ENCODE data around the gene NRL. TPM values are rescaled to one million over a fixed set of nuclear protein-coding genes. Genes with fewer than 3 reads are reported as not detected.
A peak's percentile ranks its signal among the peaks of the same experiment; 100 is the strongest.

The NRL gene
- 1 to 10 TPM; 2.9 to 4.5 TPM for total RNA-seq
- polyA plus RNA-seq = 1 to 10 TPM; 1.4 to 1.6 TPM

GRCh38 chr14:24114532-24115421 is at the start of gene NRL, which contains the start of gene DCAF11:
TSS of gene NRL (minus strand) at chr14:24114949. CDS start at chr14:24082848, 32,101 bp downstream.
TSS of gene DCAF11 (plus strand) at chr14:24114777. CDS start at chr14:24115595, 818 bp downstream.
- intact Hi-C loops (cut with micrococcal nuclease) = loop anchor here (1.0 to 10.0 kb wide), 12 partner anchors 20 to 650 kb away; partner anchors contain the start of genes CHMP4A, DHRS1, EMC9 and GMPR2
- Histone ChIP-seq H3K27ac (ENCODE audit: low read depth, low read length) (peak within 1 kb of the TSS; percentile 98), H3K4me1 (ENCODE audit: insufficient read depth, low read length) (peaks cover 29% of the 10 kb centered on the region), H3K36me3 (ENCODE audit: insufficient read depth, low read length) (peaks cover 27% of the 10 kb centered on the region), H3K4me3 (ENCODE audit: low read length in 2 of 2) (peak within 1 kb of the TSS; percentile 97 to 98), H3K27me3 (ENCODE audit: insufficient read depth, low read length) (no peaks in the 10 kb centered on the region), H3K9me3 (ENCODE audit: control insufficient read depth in 1 of 2, low read length in 2 of 2) (no peaks in the 10 kb centered on the region)
- ChIA-PET CTCF (ENCODE audit: partially characterized antibody) (interaction anchor here (0.9 to 5.4 kb wide), 17 partner anchors 18 to 317 kb away, joined by 3 to 43 read pairs (median 6); partner anchors contain the start of genes EMC9, IRF9, MDP1 and PCK2), POLR2A (ENCODE audit: partially characterized antibody) (interaction anchor here (0.6 to 9.6 kb wide), 49 partner anchors 9 to 828 kb away, joined by 3 to 347 read pairs (median 5); partner anchors contain the start of genes CARMIL3, CBLN3, CHMP4A and CIDEB)
- H3K4me3 Mint-ChIP-seq = peak within 1 kb of the TSS; percentile 95 to 99 (median 98)
- H3K27me3 Mint-ChIP-seq = no peaks in the 10 kb centered on the region
- peaks cover 29 to 50% of the 10 kb centered on the region in 2 donors for H3K36me3 Mint-ChIP-seq
- DNase-seq = peak; percentile 100
- H3K4me1 Mint-ChIP-seq = peaks cover 19 to 44% (median 30%) of the 10 kb centered on the region in 4 donors
- H3K27ac Mint-ChIP-seq = peak within 1 kb of the TSS; percentile 98 to 100 (median 99)
- H3K9me3 Mint-ChIP-seq = peaks cover 0 to 2% (median 0%) of the 10 kb centered on the region in 8 donors

GRCh38 chr14:24162093-24162492 is 47.3 kb upstream of the NRL start:
- CTCF ChIA-PET (ENCODE audit: partially characterized antibody) = interaction anchor here (0.9 to 6.9 kb wide), 22 partner anchors 10 to 146 kb away, joined by 3 to 110 read pairs (median 6); partner anchors contain the start of genes CIDEB, DCAF11, MDP1 and NRL
- H3K9me3 ChIP-seq (ENCODE audit: control insufficient read depth in 1 of 2, low read length in 2 of 2) = no peaks in the 10 kb centered on the region
- peaks cover 50% of the 10 kb centered on the region for H3K4me1 ChIP-seq (ENCODE audit: insufficient read depth, low read length)
- DNase-seq = no peak
- Mint-ChIP-seq H3K36me3 (peaks cover 56 to 83% of the 10 kb centered on the region in 2 donors), H3K9me3 (no peaks in the 10 kb centered on the region), H3K27me3 (no peaks in the 10 kb centered on the region), H3K4me1 (peaks cover 29 to 62% (median 49%) of the 10 kb centered on the region in 4 donors), H3K27ac (peak overlapping the region; percentile 97 to 100 (median 99)), H3K4me3 (peak overlapping the region; percentile 96 to 100 (median 99))
- intact Hi-C loops (cut with micrococcal nuclease) = no loop called here
- H3K27ac ChIP-seq (ENCODE audit: low read depth, low read length) = peak overlapping the region; percentile 90
- peak overlapping the region; percentile 73 to 97 for H3K4me3 ChIP-seq (ENCODE audit: low read length in 2 of 2)
- POLR2A ChIA-PET (ENCODE audit: partially characterized antibody) = interaction anchor here (0.9 to 9.5 kb wide), 22 partner anchors 8 to 268 kb away, joined by 3 to 162 read pairs (median 18); partner anchors contain the start of genes CHMP4A, DCAF11, EMC9 and IPO4
- H3K27me3 ChIP-seq (ENCODE audit: insufficient read depth, low read length) = no peaks in the 10 kb centered on the region
- peaks cover 64% of the 10 kb centered on the region for H3K36me3 ChIP-seq (ENCODE audit: insufficient read depth, low read length)

GRCh38 chr14:24160850-24161804 is 46.4 kb upstream of the NRL start, which contains the start of gene IRF9:
TSS of gene IRF9 (plus strand) at chr14:24161265. CDS start at chr14:24162145, 880 bp downstream.
- Histone ChIP-seq H3K27ac (ENCODE audit: low read depth, low read length) (peak within 1 kb of the TSS; percentile 90), H3K4me3 (ENCODE audit: low read length in 2 of 2) (peak within 1 kb of the TSS; percentile 73 to 97), H3K27me3 (ENCODE audit: insufficient read depth, low read length) (no peaks in the 10 kb centered on the region), H3K4me1 (ENCODE audit: insufficient read depth, low read length) (peaks cover 50% of the 10 kb centered on the region), H3K36me3 (ENCODE audit: insufficient read depth, low read length) (peaks cover 66% of the 10 kb centered on the region), H3K9me3 (ENCODE audit: control insufficient read depth in 1 of 2, low read length in 2 of 2) (no peaks in the 10 kb centered on the region)
- Mint-ChIP-seq H3K4me1 (peaks cover 29 to 60% (median 48%) of the 10 kb centered on the region in 4 donors), H3K9me3 (no peaks in the 10 kb centered on the region), H3K4me3 (peak within 1 kb of the TSS; percentile 96 to 100 (median 99)), H3K36me3 (peaks cover 54 to 80% of the 10 kb centered on the region in 2 donors), H3K27me3 (no peaks in the 10 kb centered on the region), H3K27ac (peak within 1 kb of the TSS; percentile 97 to 100 (median 99))
- ChIA-PET POLR2A (ENCODE audit: partially characterized antibody) (interaction anchor here (0.8 to 9.5 kb wide), 29 partner anchors 9 to 270 kb away, joined by 3 to 162 read pairs (median 14); partner anchors contain the start of genes CBLN3, CHMP4A, DCAF11 and DHRS1), CTCF (ENCODE audit: partially characterized antibody) (interaction anchor here (0.7 to 6.9 kb wide), 43 partner anchors 8 to 270 kb away, joined by 3 to 110 read pairs (median 4); partner anchors contain the start of genes CHMP4A, CIDEB, DCAF11 and DHRS1)
- DNase-seq = peak; percentile 94 to 97 (median 95)
- intact Hi-C loops (cut with micrococcal nuclease) = loop anchor here (1.0 to 2.0 kb wide), 13 partner anchors 10 to 146 kb away; partner anchors contain the start of genes CHMP4A, DCAF11, EMC9 and IPO4

- peaks cover 47% of the 10 kb centered on the region for H3K4me1 ChIP-seq (ENCODE audit: insufficient read depth, low read length)
- peaks cover 66% of the 10 kb centered on the region for H3K36me3 ChIP-seq (ENCODE audit: insufficient read depth, low read length)
- ChIA-PET POLR2A (ENCODE audit: partially characterized antibody) (interaction anchor here (1.0 to 9.5 kb wide), 23 partner anchors 10 to 271 kb away, joined by 3 to 162 read pairs (median 17); partner anchors contain the start of genes CBLN3, CHMP4A, DCAF11 and DHRS1), CTCF (ENCODE audit: partially characterized antibody) (interaction anchor here (1.0 to 6.9 kb wide), 28 partner anchors 12 to 271 kb away, joined by 3 to 110 read pairs (median 5); partner anchors contain the start of genes CHMP4A, DCAF11, DHRS1 and EMC9)
- H3K4me1 Mint-ChIP-seq = peaks cover 31 to 60% (median 43%) of the 10 kb centered on the region in 4 donors
- intact Hi-C loops (cut with micrococcal nuclease) = loop anchor here (2.0 kb wide), 1 partner anchor 146 kb away; no protein-coding TSS in a partner anchor
- no peaks in the 10 kb centered on the region for H3K9me3 ChIP-seq (ENCODE audit: control insufficient read depth in 1 of 2, low read length in 2 of 2)
- peak overlapping the region; percentile 97 to 100 (median 99) for H3K27ac Mint-ChIP-seq
- H3K4me3 ChIP-seq (ENCODE audit: low read length in 2 of 2) = peak overlapping the region in 1 of 2 donors; percentile 73
- H3K4me3 Mint-ChIP-seq = peak overlapping the region in 6 of 8 donors; percentile 24 to 100 (median 99)
- H3K27me3 Mint-ChIP-seq = no peaks in the 10 kb centered on the region
- H3K27ac ChIP-seq (ENCODE audit: low read depth, low read length) = peak overlapping the region; percentile 90
- peaks cover 53 to 79% of the 10 kb centered on the region in 2 donors for H3K36me3 Mint-ChIP-seq
- DNase-seq = no peak
- no peaks in the 10 kb centered on the region for H3K9me3 Mint-ChIP-seq
- H3K27me3 ChIP-seq (ENCODE audit: insufficient read depth, low read length) = no peaks in the 10 kb centered on the region
Observed at GRCh38 chr14:24160499-24160849, 45.7 kb upstream of the NRL start.

GRCh38 chr14:24159777-24160498 is 45.2 kb upstream of the NRL start:
- peak overlapping the region; percentile 90 for H3K27ac ChIP-seq (ENCODE audit: low read depth, low read length)
- peaks cover 42% of the 10 kb centered on the region for H3K4me1 ChIP-seq (ENCODE audit: insufficient read depth, low read length)
- H3K4me3 ChIP-seq (ENCODE audit: low read length in 2 of 2) = no peak overlapping the region
- peaks cover 50 to 78% of the 10 kb centered on the region in 2 donors for H3K36me3 Mint-ChIP-seq
- POLR2A ChIA-PET (ENCODE audit: partially characterized antibody) = interaction anchor here (1.7 to 9.5 kb wide), 17 partner anchors 11 to 150 kb away, joined by 6 to 162 read pairs (median 23); partner anchors contain the start of genes CHMP4A, DCAF11, EMC9 and IPO4
- DNase-seq = no peak
- no peaks in the 10 kb centered on the region for H3K9me3 Mint-ChIP-seq
- peak overlapping the region; percentile 79 to 100 (median 99) for H3K27ac Mint-ChIP-seq
- H3K27me3 ChIP-seq (ENCODE audit: insufficient read depth, low read length) = no peaks in the 10 kb centered on the region
- H3K4me1 Mint-ChIP-seq = peaks cover 28 to 56% (median 38%) of the 10 kb centered on the region in 4 donors
- no peaks in the 10 kb centered on the region for H3K9me3 ChIP-seq (ENCODE audit: control insufficient read depth in 1 of 2, low read length in 2 of 2)
- no peaks in the 10 kb centered on the region for H3K27me3 Mint-ChIP-seq
- intact Hi-C loops (cut with micrococcal nuclease) = loop anchor here (2.0 kb wide), 1 partner anchor 145 kb away; no protein-coding TSS in a partner anchor
- peak overlapping the region in 2 of 8 donors; percentile 24 to 30 for H3K4me3 Mint-ChIP-seq
- H3K36me3 ChIP-seq (ENCODE audit: insufficient read depth, low read length) = peaks cover 66% of the 10 kb centered on the region
- CTCF ChIA-PET (ENCODE audit: partially characterized antibody) = interaction anchor here (0.7 to 6.9 kb wide), 20 partner anchors 11 to 272 kb away, joined by 3 to 110 read pairs (median 9); partner anchors contain the start of genes CHMP4A, CIDEB, DCAF11 and EMC9

Data from CD4-positive, alpha-beta memory T cell (primary cell).